Tibial nerve (tissue), 4 donors: ENCODE measurements around the gene JMY. TPM values are rescaled to one million over a fixed set of nuclear protein-coding genes. Genes with fewer than 3 reads are reported as not detected.

ENCODE experiments used
- DNase-seq, 2 donors: peaks; one replicate each; pipeline ENCODE4 v3.0.0-alpha.2; 2019; ENCODE audit warnings: low spot score in 2 of 2
- H3K27ac ChIP-seq, 4 donors: fragments of 200-600 bp; sonication (generic) in 3 of 4; one replicate each; pipeline ENCODE4 v1.5.1; 2017 to 2019; ENCODE audit warnings: mild to moderate bottlenecking in 1 of 4
- H3K27me3 ChIP-seq, 2 donors: fragments of 200-600 bp; sonication (generic) in 1 of 2; one replicate each; pipeline versions ENCODE4 v1.5.1 to v1.6.0; 2017 to 2019
- H3K36me3 ChIP-seq, 3 donors: fragments of 200-600 bp; sonication (generic); one replicate each; pipeline ENCODE4 v1.5.1; 2018 to 2019
- H3K4me1 ChIP-seq, 4 donors: fragments of 200-600 bp; sonication (generic) in 3 of 4; one replicate each; pipeline ENCODE4 v1.5.1; 2017 to 2019
- H3K4me3 ChIP-seq, 4 donors: fragments of 200-600 bp; sonication (generic) in 3 of 4; one replicate each; pipeline ENCODE4 v1.5.1; 2017 to 2019; ENCODE audit warnings: mild to moderate bottlenecking in 1 of 4, moderate library complexity in 1 of 4
- H3K9me3 ChIP-seq, 4 donors: fragments of 200-600 bp; sonication (generic) in 3 of 4; one replicate each; pipeline ENCODE4 v1.5.1; 2017 to 2019
- CTCF ChIP-seq, 5 experiments: fragments of 200-600 bp in 3 of 5; fragments of 450-650 bp in 2 of 5; sonication (generic) in 3 of 5; IDR thresholded peaks; one replicate each; pipeline ENCODE4 v1.5.1; 2016 to 2019; ENCODE audit warnings: antibody characterized with exemption in 5 of 5, mild to moderate bottlenecking in 3 of 5, moderate library complexity in 2 of 5
- EP300 ChIP-seq, 2 donors: sonication (generic); formaldehyde crosslinking; IDR thresholded peaks; one replicate each; pipeline ENCODE4 v1.6.1; 2017; ENCODE audit warnings: antibody characterized with exemption in 2 of 2, mild to moderate bottlenecking in 1 of 2
- POLR2A ChIP-seq, 2 donors: fragments of 450-650 bp; IDR thresholded peaks; one replicate each; pipeline ENCODE4 v1.6.1; 2017; ENCODE audit warnings: antibody characterized with exemption in 2 of 2, mild to moderate bottlenecking in 2 of 2, moderate library complexity in 2 of 2
- WGBS, 2 donors: methylation state at CpG; one replicate each; pipeline ENCODE4 v1.1.5; 2018; 5-methylcytosine and 5-hydroxymethylcytosine counted together
- total RNA-seq, 4 donors: library from RNA; depleted of rRNA; stranded (reverse); fragments of >200 nt; gene quantifications; one replicate each; pipeline ENCODE4 v1.1.0, GENCODE V29; 2016

Gene JMY
- total RNA-seq, 4 donors from 2014 or later, result 14.7 to 25.7 (median 23.4) TPM

- Histone ChIP-seq H3K4me3 (no peak overlapping the region), H3K27me3 (no peaks in the 10 kb centered on the region), H3K4me1 (no peaks in the 10 kb centered on the region), H3K9me3 (no peaks in the 10 kb centered on the region), H3K27ac (no peak overlapping the region), H3K36me3 (peaks cover 0 to 26% (median 0%) of the 10 kb centered on the region in 3 donors)
- TF ChIP-seq EP300 (IDR thresholded peaks at IDR 0.05) (no peak), CTCF (IDR thresholded peaks at IDR 0.05) (no peak)
- WGBS, 2 donors, result 62 to 63% methylated on average over 7 of the region's 7 CpGs
- no peak for DNase-seq
These were observed 49.9 kb downstream of the JMY start for GRCh38 chr5:79285833-79286232.

- H3K9me3 ChIP-seq, result no peaks in the 10 kb centered on the region
- no peaks in the 10 kb centered on the region for H3K4me1 ChIP-seq
- no peaks in the 10 kb centered on the region for H3K27me3 ChIP-seq
- DNase-seq, result no peak
- H3K4me3 ChIP-seq, result no peak overlapping the region
- H3K27ac ChIP-seq, result no peak overlapping the region
- WGBS, 2 donors, result 97 to 98% methylated on average over 4 of the region's 4 CpGs
- TF ChIP-seq CTCF (IDR thresholded peaks at IDR 0.05), result no peak
- no peak for TF ChIP-seq EP300 (IDR thresholded peaks at IDR 0.05)
- no peak for TF ChIP-seq POLR2A (IDR thresholded peaks at IDR 0.05)
- H3K36me3 ChIP-seq, result peaks cover 0 to 42% (median 2%) of the 10 kb centered on the region in 3 donors
These were observed 51.4 kb downstream of the JMY start for GRCh38 chr5:79287380-79287779.

GRCh38 chr5:79287907-79288306 lies 52.0 kb downstream of the JMY start:
- TF ChIP-seq POLR2A (IDR thresholded peaks at IDR 0.05) (no peak), EP300 (IDR thresholded peaks at IDR 0.05) (no peak), CTCF (IDR thresholded peaks at IDR 0.05) (no peak)
- Histone ChIP-seq H3K9me3 (no peaks in the 10 kb centered on the region), H3K27me3 (no peaks in the 10 kb centered on the region), H3K4me1 (no peaks in the 10 kb centered on the region), H3K27ac (no peak overlapping the region), H3K36me3 (peaks cover 0 to 46% (median 2%) of the 10 kb centered on the region in 3 donors), H3K4me3 (no peak overlapping the region)
- WGBS, 2 donors, result 63 to 72% methylated on average over 1 of the region's 1 CpG
- no peak for DNase-seq

GRCh38 chr5:79295029-79295428 lies 59.1 kb downstream of the JMY start:
- Histone ChIP-seq H3K4me1 (no peaks in the 10 kb centered on the region), H3K4me3 (no peak overlapping the region), H3K36me3 (peaks cover 0 to 39% (median 2%) of the 10 kb centered on the region in 3 donors), H3K9me3 (no peaks in the 10 kb centered on the region), H3K27me3 (no peaks in the 10 kb centered on the region), H3K27ac (no peak overlapping the region)
- DNase-seq, result no peak
- WGBS, 2 donors, result 92% methylated on average over 2 of the region's 2 CpGs
- no peak for TF ChIP-seq CTCF (IDR thresholded peaks at IDR 0.05)
- no peak for TF ChIP-seq POLR2A (IDR thresholded peaks at IDR 0.05)
- no peak for TF ChIP-seq EP300 (IDR thresholded peaks at IDR 0.05)

GRCh38 chr5:79297661-79298060 lies 61.7 kb downstream of the JMY start:
- peaks cover 0 to 39% (median 4%) of the 10 kb centered on the region in 3 donors for H3K36me3 ChIP-seq
- H3K9me3 ChIP-seq, result no peaks in the 10 kb centered on the region

More at GRCh38 chr5:79297661-79298060, 61.7 kb downstream of the JMY start:
- WGBS, 2 donors, result 81 to 85% methylated on average over 4 of the region's 4 CpGs
- no peak for DNase-seq
- no peak overlapping the region for H3K27ac ChIP-seq
- TF ChIP-seq POLR2A (IDR thresholded peaks at IDR 0.05) (no peak), EP300 (IDR thresholded peaks at IDR 0.05) (no peak), CTCF (IDR thresholded peaks at IDR 0.05) (no peak)
- no peak overlapping the region for H3K4me3 ChIP-seq
- H3K27me3 ChIP-seq, result no peaks in the 10 kb centered on the region
- H3K4me1 ChIP-seq, result no peaks in the 10 kb centered on the region
